Measurements from ENCODE around the gene KBTBD4. TPM values are rescaled to one million over a fixed set of nuclear protein-coding genes. Genes with fewer than 3 reads are reported as not detected.
A peak's percentile ranks its signal among the peaks of the same experiment; 100 is the strongest.

The KBTBD4 gene
- polyA plus RNA-seq, 1 donor from 2014 or later = 79.5 TPM

DNA sequence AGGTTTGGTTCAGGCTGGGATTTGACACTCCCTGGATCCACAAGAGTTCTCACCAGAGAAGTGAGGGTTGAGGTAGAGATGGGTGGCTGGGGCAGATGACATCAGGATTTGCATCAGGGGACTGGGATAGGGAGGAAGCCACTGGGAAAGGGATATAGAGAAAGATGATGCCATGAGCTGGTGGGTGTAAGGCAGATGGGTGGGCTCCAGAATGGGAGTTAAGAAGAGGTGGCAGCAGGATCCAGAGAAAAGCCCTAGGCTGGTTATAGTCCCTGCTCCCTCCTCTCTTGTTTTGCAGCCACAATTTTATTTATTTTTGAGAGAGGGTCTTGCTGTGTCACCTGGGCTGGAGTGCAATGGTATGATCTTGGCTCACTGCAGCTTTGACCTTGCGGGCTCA is 17.2 kb upstream of the KBTBD4 start:
- Histone ChIP-seq H3K27me3 (ENCODE audit: insufficient read depth, low read depth, low read length) (no peaks in the 10 kb centered on the region), H2AFZ (ENCODE audit: low read depth, low read length) (no peak overlapping the region), H3F3A (ENCODE audit: insufficient read depth, low read length, poor library complexity, severe bottlenecking) (no peaks in the 10 kb centered on the region)

DNA sequence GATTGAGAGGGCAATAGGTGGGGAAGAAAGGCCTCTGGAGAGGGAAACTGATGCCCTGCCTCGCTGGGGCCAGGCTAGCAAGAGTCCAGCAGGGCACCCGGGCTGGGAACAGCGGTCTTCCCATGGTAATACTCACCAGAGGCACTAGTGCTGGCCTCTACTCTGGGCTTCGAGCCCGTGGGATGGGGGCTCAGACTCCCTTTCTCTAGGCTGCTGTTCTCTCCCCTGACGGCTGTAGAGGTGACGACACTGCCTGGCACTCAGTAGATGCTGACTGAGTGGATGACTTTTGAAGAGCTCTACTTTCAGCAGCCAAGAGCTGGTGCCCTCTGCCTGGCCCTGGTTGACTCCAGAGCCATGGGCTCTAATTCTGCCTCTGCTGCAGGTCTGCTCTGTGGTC is 16.3 kb upstream of the KBTBD4 start:
- TF ChIP-seq SMC3 (conservative IDR thresholded peaks at IDR 0.05; ENCODE audit: poor library complexity) = no peak
- no peak for TF ChIP-seq TAF1 (IDR thresholded peaks at IDR 0.05; ENCODE audit: low read depth)
- TF ChIP-seq, protein P1, sequence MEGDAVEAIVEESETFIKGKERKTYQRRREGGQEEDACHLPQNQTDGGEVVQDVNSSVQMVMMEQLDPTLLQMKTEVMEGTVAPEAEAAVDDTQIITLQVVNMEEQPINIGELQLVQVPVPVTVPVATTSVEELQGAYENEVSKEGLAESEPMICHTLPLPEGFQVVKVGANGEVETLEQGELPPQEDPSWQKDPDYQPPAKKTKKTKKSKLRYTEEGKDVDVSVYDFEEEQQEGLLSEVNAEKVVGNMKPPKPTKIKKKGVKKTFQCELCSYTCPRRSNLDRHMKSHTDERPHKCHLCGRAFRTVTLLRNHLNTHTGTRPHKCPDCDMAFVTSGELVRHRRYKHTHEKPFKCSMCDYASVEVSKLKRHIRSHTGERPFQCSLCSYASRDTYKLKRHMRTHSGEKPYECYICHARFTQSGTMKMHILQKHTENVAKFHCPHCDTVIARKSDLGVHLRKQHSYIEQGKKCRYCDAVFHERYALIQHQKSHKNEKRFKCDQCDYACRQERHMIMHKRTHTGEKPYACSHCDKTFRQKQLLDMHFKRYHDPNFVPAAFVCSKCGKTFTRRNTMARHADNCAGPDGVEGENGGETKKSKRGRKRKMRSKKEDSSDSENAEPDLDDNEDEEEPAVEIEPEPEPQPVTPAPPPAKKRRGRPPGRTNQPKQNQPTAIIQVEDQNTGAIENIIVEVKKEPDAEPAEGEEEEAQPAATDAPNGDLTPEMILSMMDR (IDR thresholded peaks at IDR 0.05; ENCODE audit: poor library complexity, severe bottlenecking) = no peak
- TF ChIP-seq, protein P2, sequence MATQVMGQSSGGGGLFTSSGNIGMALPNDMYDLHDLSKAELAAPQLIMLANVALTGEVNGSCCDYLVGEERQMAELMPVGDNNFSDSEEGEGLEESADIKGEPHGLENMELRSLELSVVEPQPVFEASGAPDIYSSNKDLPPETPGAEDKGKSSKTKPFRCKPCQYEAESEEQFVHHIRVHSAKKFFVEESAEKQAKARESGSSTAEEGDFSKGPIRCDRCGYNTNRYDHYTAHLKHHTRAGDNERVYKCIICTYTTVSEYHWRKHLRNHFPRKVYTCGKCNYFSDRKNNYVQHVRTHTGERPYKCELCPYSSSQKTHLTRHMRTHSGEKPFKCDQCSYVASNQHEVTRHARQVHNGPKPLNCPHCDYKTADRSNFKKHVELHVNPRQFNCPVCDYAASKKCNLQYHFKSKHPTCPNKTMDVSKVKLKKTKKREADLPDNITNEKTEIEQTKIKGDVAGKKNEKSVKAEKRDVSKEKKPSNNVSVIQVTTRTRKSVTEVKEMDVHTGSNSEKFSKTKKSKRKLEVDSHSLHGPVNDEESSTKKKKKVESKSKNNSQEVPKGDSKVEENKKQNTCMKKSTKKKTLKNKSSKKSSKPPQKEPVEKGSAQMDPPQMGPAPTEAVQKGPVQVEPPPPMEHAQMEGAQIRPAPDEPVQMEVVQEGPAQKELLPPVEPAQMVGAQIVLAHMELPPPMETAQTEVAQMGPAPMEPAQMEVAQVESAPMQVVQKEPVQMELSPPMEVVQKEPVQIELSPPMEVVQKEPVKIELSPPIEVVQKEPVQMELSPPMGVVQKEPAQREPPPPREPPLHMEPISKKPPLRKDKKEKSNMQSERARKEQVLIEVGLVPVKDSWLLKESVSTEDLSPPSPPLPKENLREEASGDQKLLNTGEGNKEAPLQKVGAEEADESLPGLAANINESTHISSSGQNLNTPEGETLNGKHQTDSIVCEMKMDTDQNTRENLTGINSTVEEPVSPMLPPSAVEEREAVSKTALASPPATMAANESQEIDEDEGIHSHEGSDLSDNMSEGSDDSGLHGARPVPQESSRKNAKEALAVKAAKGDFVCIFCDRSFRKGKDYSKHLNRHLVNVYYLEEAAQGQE (IDR thresholded peaks at IDR 0.05; ENCODE audit: borderline replicate concordance) = no peak
- no peak for TF ChIP-seq RAD21 (conservative IDR thresholded peaks at IDR 0.05)
- TF ChIP-seq EP300 (conservative IDR thresholded peaks at IDR 0.05; ENCODE audit: poor library complexity, severe bottlenecking) = no peak
- TF ChIP-seq MXI1 (conservative IDR thresholded peaks at IDR 0.05; ENCODE audit: poor library complexity, severe bottlenecking) = no peak
- no peak for TF ChIP-seq EZH2 (IDR thresholded peaks at IDR 0.05; ENCODE audit: borderline replicate concordance, insufficient read depth, low read length, poor library complexity, severe bottlenecking)
- no peak for TF ChIP-seq POLR2AphosphoS5 (IDR thresholded peaks at IDR 0.05)
- Histone ChIP-seq H3F3A (ENCODE audit: insufficient read depth, low read length, poor library complexity, severe bottlenecking) (no peaks in the 10 kb centered on the region), H3K9ac (ENCODE audit: low read length) (peak overlapping the region; percentile 80), H4K20me1 (ENCODE audit: insufficient read depth) (no peaks in the 10 kb centered on the region), H3K9me3 (ENCODE audit: low read length) (no peaks in the 10 kb centered on the region), H3K4me2 (ENCODE audit: low read length) (no peak overlapping the region), H3K27ac (ENCODE audit: low read length) (no peak overlapping the region), H3K27me3 (ENCODE audit: insufficient read depth, low read depth, low read length) (no peaks in the 10 kb centered on the region), H3K9me2 (ENCODE audit: insufficient read depth, low read length) (no peaks in the 10 kb centered on the region), H3K4me3 (ENCODE audit: low read length) (peak overlapping the region; percentile 77), H3K79me2 (replicated peaks; ENCODE audit: insufficient read depth, low read length) (no peaks in the 10 kb centered on the region), H2AFZ (ENCODE audit: low read depth, low read length) (no peak overlapping the region), H3K36me3 (ENCODE audit: insufficient read depth, low read length) (no peaks in the 10 kb centered on the region)

More for the DNA sequence above, 17.2 kb upstream of the KBTBD4 start:
- TF ChIP-seq, protein P2 (IDR thresholded peaks at IDR 0.05; ENCODE audit: borderline replicate concordance) = no peak
- TF ChIP-seq TAF1 (IDR thresholded peaks at IDR 0.05; ENCODE audit: low read depth) (no peak), SMC3 (conservative IDR thresholded peaks at IDR 0.05; ENCODE audit: poor library complexity) (no peak), POLR2AphosphoS5 (IDR thresholded peaks at IDR 0.05) (no peak), MXI1 (conservative IDR thresholded peaks at IDR 0.05; ENCODE audit: poor library complexity, severe bottlenecking) (no peak), EP300 (conservative IDR thresholded peaks at IDR 0.05; ENCODE audit: poor library complexity, severe bottlenecking) (no peak), RAD21 (conservative IDR thresholded peaks at IDR 0.05) (no peak), EZH2 (IDR thresholded peaks at IDR 0.05; ENCODE audit: borderline replicate concordance, insufficient read depth, low read length, poor library complexity, severe bottlenecking) (no peak)
- TF ChIP-seq, protein P1 (IDR thresholded peaks at IDR 0.05; ENCODE audit: poor library complexity, severe bottlenecking) = no peak
- Histone ChIP-seq H3K9me3 (ENCODE audit: low read length) (no peaks in the 10 kb centered on the region), H3K4me3 (ENCODE audit: low read length) (no peak overlapping the region), H3K4me2 (ENCODE audit: low read length) (no peak overlapping the region), H3K27ac (ENCODE audit: low read length) (no peak overlapping the region), H3K9ac (ENCODE audit: low read length) (no peak overlapping the region), H4K20me1 (ENCODE audit: insufficient read depth) (no peaks in the 10 kb centered on the region), H3K9me2 (ENCODE audit: insufficient read depth, low read length) (no peaks in the 10 kb centered on the region), H3K36me3 (ENCODE audit: insufficient read depth, low read length) (no peaks in the 10 kb centered on the region), H3K79me2 (replicated peaks; ENCODE audit: insufficient read depth, low read length) (no peaks in the 10 kb centered on the region)
